Type B pancreatic cell (in vitro differentiated cells): ENCODE measurements around the gene SGPL1. TPM values are rescaled to one million over a fixed set of nuclear protein-coding genes. Genes with fewer than 3 reads are reported as not detected.

Experiments used
- DNase-seq: peaks from one replicate; pipeline ENCODE4 v3.0.0; 2021; ENCODE audit warnings: mixed read lengths; ENCODE audit not compliant: unreplicated experiment; ENCODE audit errors: extremely low spot score
- H3K27ac Mint-ChIP-seq: 2 replicates; pipeline ENCODE4 v1.8.0; 2021; ENCODE audit warnings: mild to moderate bottlenecking, mixed read lengths
- H3K27me3 Mint-ChIP-seq: 2 replicates; pipeline ENCODE4 v1.8.0; 2021; ENCODE audit warnings: mixed read lengths
- H3K36me3 Mint-ChIP-seq: 2 replicates; pipeline ENCODE4 v1.8.0; 2021; ENCODE audit warnings: mixed read lengths
- H3K4me1 Mint-ChIP-seq: one replicate; pipeline ENCODE4 v1.8.0; 2021; ENCODE audit warnings: mixed read lengths; ENCODE audit not compliant: unreplicated experiment
- H3K4me3 Mint-ChIP-seq: 2 replicates; pipeline ENCODE4 v1.8.0; 2021; ENCODE audit warnings: mild to moderate bottlenecking, mixed read lengths
- H3K9me3 Mint-ChIP-seq: 2 replicates; pipeline ENCODE4 v1.8.0; 2021; ENCODE audit warnings: mixed read lengths
- CTCF ChIP-seq: fragments of 200-600 bp; sonication (generic); conservative IDR thresholded peaks from 2 replicates; pipeline ENCODE4 v1.5.0; 2021; ENCODE audit warnings: antibody characterized with exemption, mild to moderate bottlenecking
- total RNA-seq: library from RNA; stranded (reverse); gene quantifications from 2 replicates; pipeline ENCODE4 v1.2.1, GENCODE V29; 2021; ENCODE audit warnings: low replicate concordance

The SGPL1 gene
- total RNA-seq, 1 donor from 2014 or later: 70.5 TPM

- Mint-ChIP-seq H3K27me3 (peaks cover 14% of the 10 kb centered on the region), H3K4me3 (peak overlapping the region; percentile 65), H3K9me3 (no peaks in the 10 kb centered on the region), H3K36me3 (no peaks in the 10 kb centered on the region), H3K4me1 (no peaks in the 10 kb centered on the region), H3K27ac (peak overlapping the region; percentile 90)
- TF ChIP-seq CTCF: no peak
- no peak for DNase-seq
These were observed 11.8 kb upstream of the SGPL1 start for GRCh38 chr10:70803775-70804420.

- Mint-ChIP-seq H3K4me1 (no peaks in the 10 kb centered on the region), H3K36me3 (no peaks in the 10 kb centered on the region), H3K27me3 (peaks cover 10% of the 10 kb centered on the region), H3K9me3 (no peaks in the 10 kb centered on the region), H3K4me3 (peak overlapping the region; percentile 65), H3K27ac (peak overlapping the region; percentile 90)
- TF ChIP-seq CTCF: no peak
- no peak for DNase-seq
These were observed 11.3 kb upstream of the SGPL1 start for GRCh38 chr10:70804421-70804808.

GRCh38 chr10:70805619-70806215, 10.0 kb upstream of the SGPL1 start:
- H3K27me3 Mint-ChIP-seq: peaks cover 7% of the 10 kb centered on the region
- no peak overlapping the region for H3K4me3 Mint-ChIP-seq
- H3K36me3 Mint-ChIP-seq: no peaks in the 10 kb centered on the region
- DNase-seq: no peak
- H3K4me1 Mint-ChIP-seq: no peaks in the 10 kb centered on the region
- H3K27ac Mint-ChIP-seq: no peak overlapping the region
- TF ChIP-seq CTCF: no peak
- no peaks in the 10 kb centered on the region for H3K9me3 Mint-ChIP-seq

GRCh38 chr10:70806841-70807240, 8.9 kb upstream of the SGPL1 start:
- Mint-ChIP-seq H3K9me3 (no peaks in the 10 kb centered on the region), H3K27me3 (peaks cover 7% of the 10 kb centered on the region), H3K4me3 (no peak overlapping the region), H3K27ac (no peak overlapping the region), H3K4me1 (no peaks in the 10 kb centered on the region), H3K36me3 (no peaks in the 10 kb centered on the region)
- no peak for DNase-seq
- TF ChIP-seq CTCF: no peak

- TF ChIP-seq CTCF: no peak
- no peak overlapping the region for H3K4me3 Mint-ChIP-seq
- DNase-seq: no peak
- H3K36me3 Mint-ChIP-seq: no peaks in the 10 kb centered on the region
- H3K27ac Mint-ChIP-seq: no peak overlapping the region
- H3K4me1 Mint-ChIP-seq: no peaks in the 10 kb centered on the region
- H3K27me3 Mint-ChIP-seq: peaks cover 7% of the 10 kb centered on the region
- no peaks in the 10 kb centered on the region for H3K9me3 Mint-ChIP-seq
These were observed 8.2 kb upstream of the SGPL1 start for GRCh38 chr10:70807556-70807955.
